ENCODE data around the gene CDKL2.

Gene CDKL2

DNA sequence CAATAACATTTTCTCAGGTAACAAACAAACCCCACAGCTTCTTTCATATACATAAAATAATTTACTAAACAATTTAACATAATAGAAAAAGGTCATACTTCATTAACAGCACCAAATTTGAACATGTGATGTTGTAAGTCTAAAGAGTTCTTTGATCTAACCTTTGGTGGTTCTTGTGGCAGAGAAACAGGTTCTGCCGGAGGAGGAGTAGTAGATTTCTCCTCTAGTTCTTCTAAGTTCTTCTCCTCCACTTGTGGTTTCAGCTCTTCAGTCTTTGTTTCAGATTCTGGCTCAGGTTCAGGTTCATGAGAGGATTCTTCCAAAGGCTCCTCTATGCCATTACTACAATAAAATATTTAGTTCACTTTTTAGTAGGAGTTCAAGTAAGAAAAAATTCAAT lies 24.6 kb upstream of the CDKL2 start:
- TF ChIP-seq, protein P1, sequence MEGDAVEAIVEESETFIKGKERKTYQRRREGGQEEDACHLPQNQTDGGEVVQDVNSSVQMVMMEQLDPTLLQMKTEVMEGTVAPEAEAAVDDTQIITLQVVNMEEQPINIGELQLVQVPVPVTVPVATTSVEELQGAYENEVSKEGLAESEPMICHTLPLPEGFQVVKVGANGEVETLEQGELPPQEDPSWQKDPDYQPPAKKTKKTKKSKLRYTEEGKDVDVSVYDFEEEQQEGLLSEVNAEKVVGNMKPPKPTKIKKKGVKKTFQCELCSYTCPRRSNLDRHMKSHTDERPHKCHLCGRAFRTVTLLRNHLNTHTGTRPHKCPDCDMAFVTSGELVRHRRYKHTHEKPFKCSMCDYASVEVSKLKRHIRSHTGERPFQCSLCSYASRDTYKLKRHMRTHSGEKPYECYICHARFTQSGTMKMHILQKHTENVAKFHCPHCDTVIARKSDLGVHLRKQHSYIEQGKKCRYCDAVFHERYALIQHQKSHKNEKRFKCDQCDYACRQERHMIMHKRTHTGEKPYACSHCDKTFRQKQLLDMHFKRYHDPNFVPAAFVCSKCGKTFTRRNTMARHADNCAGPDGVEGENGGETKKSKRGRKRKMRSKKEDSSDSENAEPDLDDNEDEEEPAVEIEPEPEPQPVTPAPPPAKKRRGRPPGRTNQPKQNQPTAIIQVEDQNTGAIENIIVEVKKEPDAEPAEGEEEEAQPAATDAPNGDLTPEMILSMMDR (IDR thresholded peaks at IDR 0.05) = no peak

DNA sequence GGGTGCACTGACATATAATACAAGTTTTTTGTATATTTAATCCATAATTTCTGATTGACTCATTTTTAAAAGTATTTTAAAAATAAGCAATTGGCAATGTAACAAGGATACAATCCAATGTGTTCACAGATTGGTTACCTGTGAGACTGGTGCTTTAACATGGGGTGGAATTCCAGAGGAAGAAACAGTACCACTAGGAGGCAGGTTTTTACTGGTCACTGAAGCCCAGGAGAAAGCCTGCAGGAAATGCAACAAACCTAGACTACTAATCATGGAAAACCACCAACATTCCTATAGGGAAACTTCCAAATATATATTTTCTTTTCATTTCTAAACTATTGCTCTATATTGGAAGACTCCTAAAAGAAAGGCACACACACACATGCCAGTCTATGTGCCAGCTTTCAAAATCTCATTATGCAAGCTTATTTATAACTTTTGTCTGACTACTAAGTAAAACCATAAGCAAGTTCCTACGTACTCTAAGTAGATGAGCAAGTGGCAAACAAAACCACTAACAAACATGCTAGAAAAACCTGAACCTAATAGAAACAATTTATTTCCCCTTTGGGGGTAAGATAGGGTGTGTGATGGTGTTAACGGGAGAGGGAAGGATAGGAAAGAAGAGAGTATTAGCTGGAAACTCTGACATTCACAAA lies 23.6 kb upstream of the CDKL2 start:
- TF ChIP-seq, protein P1 (IDR thresholded peaks at IDR 0.05) = peak; percentile 59

DNA sequence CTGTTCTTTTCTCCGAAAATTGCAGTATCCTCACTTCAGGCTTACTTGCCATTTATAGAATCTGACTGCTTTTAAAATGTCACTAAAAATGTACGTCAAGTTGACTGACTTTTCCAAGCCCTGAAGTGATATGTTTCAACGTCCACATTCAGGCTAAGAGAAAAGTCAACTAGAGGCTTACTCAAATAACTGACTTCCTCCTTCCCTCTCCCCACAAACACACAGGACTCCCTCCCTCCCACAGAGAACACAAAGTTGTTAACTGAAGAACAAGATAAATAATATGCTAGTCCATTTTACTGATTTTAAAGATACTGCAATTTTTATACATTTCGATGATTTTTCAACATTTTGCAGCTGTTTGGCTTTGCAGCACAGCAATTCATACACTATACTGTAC lies 13.8 kb upstream of the CDKL2 start:
- TF ChIP-seq, protein P1 (IDR thresholded peaks at IDR 0.05) = no peak

DNA sequence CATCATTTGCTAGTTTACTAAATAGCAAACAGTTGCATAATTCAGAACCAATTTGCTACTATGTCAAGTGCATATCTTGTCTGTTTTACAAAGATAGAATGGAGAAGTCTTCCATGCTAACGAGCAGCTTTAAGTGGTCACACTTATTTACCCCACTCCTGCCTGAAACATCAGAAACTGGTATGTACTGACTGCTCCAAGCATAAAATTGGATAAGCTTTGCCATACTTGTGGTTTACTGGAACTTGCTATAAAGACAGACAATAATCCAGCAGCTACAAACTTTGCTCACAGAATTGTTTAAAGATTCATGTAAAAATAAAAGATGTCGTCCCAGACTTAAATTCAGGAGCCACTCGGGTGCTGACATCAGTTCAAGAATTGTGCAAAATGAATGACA lies 13.3 kb upstream of the CDKL2 start:
- TF ChIP-seq, protein P1 (IDR thresholded peaks at IDR 0.05) = no peak

DNA sequence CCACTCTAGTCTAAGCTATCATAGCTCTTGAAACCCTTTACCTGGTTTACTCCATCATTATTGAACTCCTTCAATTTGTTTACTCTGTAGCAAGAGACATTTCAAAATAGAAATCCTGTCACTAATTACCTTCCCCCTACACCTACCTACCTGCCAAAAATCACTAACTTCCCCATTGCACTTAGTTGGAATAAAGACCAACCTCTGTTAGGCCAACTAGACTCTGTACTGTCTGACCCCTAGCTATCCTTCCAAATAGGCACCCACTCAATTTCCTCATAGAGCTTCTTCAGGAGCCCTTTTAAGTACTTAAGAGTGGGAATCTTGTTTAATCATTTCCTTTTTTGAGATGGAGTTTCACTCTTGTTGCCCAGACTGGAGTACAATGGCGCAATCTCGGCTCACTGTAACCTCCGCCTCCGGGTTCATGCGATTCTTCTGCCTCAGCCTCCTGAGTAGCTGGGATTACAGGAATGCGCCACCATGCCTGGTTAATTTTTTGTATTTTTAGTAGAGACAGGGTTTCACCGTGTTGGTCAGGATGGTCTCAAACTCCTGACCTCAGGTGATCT lies 8.9 kb upstream of the CDKL2 start:
- TF ChIP-seq, protein P1 (IDR thresholded peaks at IDR 0.05) = no peak

DNA sequence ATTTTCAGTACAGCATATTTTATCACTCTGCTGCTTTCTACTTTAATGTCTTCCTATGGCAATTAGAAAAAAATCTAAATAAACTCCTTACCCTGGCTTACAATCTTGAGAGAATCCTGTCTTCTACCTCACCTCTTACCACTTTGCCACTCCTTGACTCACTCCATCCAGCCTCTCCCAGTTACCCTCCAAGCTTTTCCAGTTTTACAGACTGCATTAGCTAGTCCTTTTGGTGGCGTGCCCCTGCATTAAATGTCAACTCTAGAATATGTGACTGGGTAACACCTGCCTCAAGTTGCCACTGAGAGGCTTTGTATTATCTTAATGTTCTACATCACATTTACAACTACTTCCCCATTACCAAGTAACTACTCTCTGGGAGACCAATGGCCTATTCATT lies 7.5 kb upstream of the CDKL2 start:
- TF ChIP-seq, protein P1 (IDR thresholded peaks at IDR 0.05) = no peak

DNA sequence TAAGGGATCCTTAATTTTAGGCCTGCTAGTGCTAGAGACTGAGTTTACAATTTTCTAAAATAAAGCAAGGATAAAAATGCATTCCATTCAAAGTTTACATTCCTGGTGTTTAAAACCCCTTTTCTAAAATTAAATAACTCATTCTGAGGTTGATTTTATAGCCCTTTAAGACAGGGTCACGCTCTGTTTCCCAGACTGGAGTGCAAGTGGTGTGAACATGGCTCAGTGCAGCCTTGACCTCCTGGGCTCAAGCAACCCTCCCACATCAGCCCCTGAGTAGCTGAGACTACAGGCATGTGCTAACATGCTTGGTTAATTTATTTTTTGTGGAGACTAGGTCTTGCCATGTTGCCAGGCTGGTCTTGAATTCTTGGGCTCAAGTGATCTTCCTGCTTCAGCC lies 6.8 kb upstream of the CDKL2 start:
- TF ChIP-seq, protein P1 (IDR thresholded peaks at IDR 0.05) = no peak

Measured in LNCAP (cell line).